ENCODE data around the gene CTNNA3. TPM values are rescaled to one million over a fixed set of nuclear protein-coding genes. Genes with fewer than 3 reads are reported as not detected.

CTNNA3 gene
- total RNA-seq, 6 experiments from 2014 or later: 0.19 to 3.6 (median 1.2) TPM

GRCh38 chr10:67519434-67519833 is 176.6 kb downstream of the CTNNA3 start:
- DNase-seq (no peak), ATAC-seq (no peak)
- H3K9me3 ChIP-seq: no peaks in the 10 kb centered on the region
- no peak for TF ChIP-seq CTCF (IDR thresholded peaks at IDR 0.05)
- TF ChIP-seq POLR2A (IDR thresholded peaks at IDR 0.05): no peak
- intact Hi-C loops (cut with DNase I): no loop called here
- H3K36me3 ChIP-seq: no peaks in the 10 kb centered on the region
- H3K27ac ChIP-seq: no peak overlapping the region
- H3K4me1 ChIP-seq: no peaks in the 10 kb centered on the region
- no peaks in the 10 kb centered on the region for H3K27me3 ChIP-seq
- WGBS (ENCODE audit: insufficient coverage, low coverage, low lambda C conversion rate, missing lambda C conversion rate): 75% methylated on average over 2 of the region's 2 CpGs
- no peak overlapping the region for H3K4me3 ChIP-seq

- 72% methylated on average over 4 of the region's 4 CpGs for WGBS (ENCODE audit: insufficient coverage, low coverage, low lambda C conversion rate, missing lambda C conversion rate)
These were observed 177.2 kb downstream of the CTNNA3 start for GRCh38 chr10:67518756-67519155.

GRCh38 chr10:67518043-67518442 is 178.0 kb downstream of the CTNNA3 start:
- TF ChIP-seq CTCF (IDR thresholded peaks at IDR 0.05) (no peak), POLR2A (IDR thresholded peaks at IDR 0.05) (no peak)
- ATAC-seq (no peak), DNase-seq (no peak)
- H3K36me3 ChIP-seq: no peaks in the 10 kb centered on the region
- H3K27me3 ChIP-seq: no peaks in the 10 kb centered on the region
- H3K4me3 ChIP-seq: no peak overlapping the region
- 59% methylated on average over 4 of the region's 4 CpGs for WGBS (ENCODE audit: insufficient coverage, low coverage, low lambda C conversion rate, missing lambda C conversion rate)
- no peaks in the 10 kb centered on the region for H3K9me3 ChIP-seq
- intact Hi-C loops (cut with DNase I): no loop called here
- no peaks in the 10 kb centered on the region for H3K4me1 ChIP-seq
- no peak overlapping the region for H3K27ac ChIP-seq

More at GRCh38 chr10:67518756-67519155, 177.2 kb downstream of the CTNNA3 start:
- H3K27ac ChIP-seq: no peak overlapping the region
- H3K36me3 ChIP-seq: no peaks in the 10 kb centered on the region
- no peaks in the 10 kb centered on the region for H3K9me3 ChIP-seq
- TF ChIP-seq POLR2A (IDR thresholded peaks at IDR 0.05) (no peak), CTCF (IDR thresholded peaks at IDR 0.05) (no peak)
- H3K4me1 ChIP-seq: no peaks in the 10 kb centered on the region
- ATAC-seq: no peak
- intact Hi-C loops (cut with DNase I): no loop called here
- H3K27me3 ChIP-seq: no peaks in the 10 kb centered on the region
- no peak overlapping the region for H3K4me3 ChIP-seq
- no peak for DNase-seq

GRCh38 chr10:67506757-67507091 is 189.3 kb downstream of the CTNNA3 start:
- no peaks in the 10 kb centered on the region for H3K9me3 ChIP-seq
- H3K36me3 ChIP-seq: no peaks in the 10 kb centered on the region
- ATAC-seq (no peak), DNase-seq (no peak)
- H3K4me3 ChIP-seq: no peak overlapping the region
- H3K4me1 ChIP-seq: no peaks in the 10 kb centered on the region
- TF ChIP-seq POLR2A (IDR thresholded peaks at IDR 0.05) (no peak), CTCF (IDR thresholded peaks at IDR 0.05) (no peak)
- H3K27ac ChIP-seq: no peak overlapping the region
- H3K27me3 ChIP-seq: no peaks in the 10 kb centered on the region
- intact Hi-C loops (cut with DNase I): no loop called here

GRCh38 chr10:67506083-67506756 is 189.8 kb downstream of the CTNNA3 start:
- DNase-seq (no peak), ATAC-seq (no peak)
- Histone ChIP-seq H3K27ac (no peak overlapping the region), H3K9me3 (no peaks in the 10 kb centered on the region), H3K4me3 (no peak overlapping the region), H3K4me1 (no peaks in the 10 kb centered on the region), H3K27me3 (no peaks in the 10 kb centered on the region), H3K36me3 (no peaks in the 10 kb centered on the region)
- TF ChIP-seq POLR2A (IDR thresholded peaks at IDR 0.05) (no peak), CTCF (IDR thresholded peaks at IDR 0.05) (no peak)
- WGBS (ENCODE audit: insufficient coverage, low coverage, low lambda C conversion rate, missing lambda C conversion rate): 79% methylated on average over 2 of the region's 2 CpGs
- intact Hi-C loops (cut with DNase I): no loop called here

Data from right lobe of liver (tissue), 6 donors.